K562 treated with DMSO at 1 percent for 24 hours (cell line): Measurements from ENCODE around the gene ABCD1. TPM values are rescaled to one million over a fixed set of nuclear protein-coding genes. Genes with fewer than 3 reads are reported as not detected.

Experiments
- total RNA-seq: library from RNA; unstranded; fragments of 300-600 nt; gene quantifications from 2 replicates; pipeline ENCODE4 v1.2.3, GENCODE V29; 2022; ENCODE audit warnings: low read depth; ENCODE audit not compliant: insufficient read depth

Gene ABCD1
- 47.5 and 48.3 TPM in 2 replicates for total RNA-seq

GRCh38 chrX:153724252-153725038, at the start of gene ABCD1, which contains the start of gene BCAP31:
Gene ABCD1 (plus strand): TSS chrX:153724856. CDS start chrX:153725267, 411 bp downstream.
Gene BCAP31 (minus strand): TSS chrX:153724387. CDS start chrX:153723244, 1,143 bp downstream.

GRCh38 chrX:153687121-153688039, 37.3 kb upstream of the ABCD1 start, which contains the start of gene SLC6A8:
Gene SLC6A8 (plus strand): TSS chrX:153687926. CDS start chrX:153688575, 649 bp downstream.

GRCh38 chrX:153763989-153764755, 39.5 kb downstream of the ABCD1 start, which contains the start of gene PLXNB3:
Gene PLXNB3 (plus strand): TSS chrX:153764249. CDS start chrX:153765536, 1,287 bp downstream.

GRCh38 chrX:153780678-153781427, 56.2 kb downstream of the ABCD1 start, which contains the start of gene SRPK3:
Gene SRPK3 (plus strand): TSS chrX:153781041. CDS start chrX:153781087, 46 bp downstream.

Other genes with a start within 250 kb of the ABCD1 start
- gene BGN, start 229.9 kb upstream of the ABCD1 start, total RNA-seq = not detected in 2 replicates
- gene ATP2B3, start 207.2 kb upstream of the ABCD1 start, total RNA-seq = not detected in 2 replicates
- gene CCNQ, start 125.7 kb upstream of the ABCD1 start, total RNA-seq = 45.2 and 46.1 TPM in 2 replicates
- 3.8 and 4.7 TPM in 2 replicates for gene DUSP9, start 77.7 kb upstream of the ABCD1 start, total RNA-seq
- gene PNCK, start 51.0 kb upstream of the ABCD1 start, total RNA-seq = 3.2 and 3.4 TPM in 2 replicates
- gene SLC6A8, start 36.9 kb upstream of the ABCD1 start, total RNA-seq = 44.3 and 46.8 TPM in 2 replicates
- 217 and 219 TPM in 2 replicates for gene BCAP31, start 469 bp upstream of the ABCD1 start, total RNA-seq
- gene PLXNB3, start 39.4 kb downstream of the ABCD1 start, total RNA-seq = 0.75 and 3.0 TPM in 2 replicates
- 0.13 TPM in 1 of 2 replicates, not detected in the other for gene SRPK3, start 56.2 kb downstream of the ABCD1 start, total RNA-seq
- 94.7 and 98.9 TPM in 2 replicates for gene IDH3G, start 69.5 kb downstream of the ABCD1 start, total RNA-seq
- 700 and 858 TPM in 2 replicates for gene SSR4, start 69.8 kb downstream of the ABCD1 start, total RNA-seq
- gene PDZD4, start 105.7 kb downstream of the ABCD1 start, total RNA-seq = not detected in 2 replicates
- gene L1CAM, start 161.3 kb downstream of the ABCD1 start, total RNA-seq = 0.61 and 0.90 TPM in 2 replicates
- gene AVPR2, start 179.8 kb downstream of the ABCD1 start, total RNA-seq = 0.45 and 1.8 TPM in 2 replicates
- gene ARHGAP4, start 201.4 kb downstream of the ABCD1 start, total RNA-seq = 90.5 and 104 TPM in 2 replicates
- gene NAA10, start 210.2 kb downstream of the ABCD1 start, total RNA-seq = 120 and 121 TPM in 2 replicates
- gene RENBP, start 219.8 kb downstream of the ABCD1 start, total RNA-seq = 66.4 and 66.6 TPM in 2 replicates
- 64.2 and 66.3 TPM in 2 replicates for gene HCFC1, start 247.0 kb downstream of the ABCD1 start, total RNA-seq
- 20.6 and 22.6 TPM in 2 replicates for gene TMEM187, start 247.9 kb downstream of the ABCD1 start, total RNA-seq